Neural cell (in vitro differentiated cells): ENCODE data around the gene USP32. TPM values are rescaled to one million over a fixed set of nuclear protein-coding genes. Genes with fewer than 3 reads are reported as not detected.

Experiments
- H2AFZ ChIP-seq: fragments of 200-600, 300-800 bp; sonication (generic), shearing (Covaris generic); 2 replicates; pipeline ENCODE4 v1.6.0; 2014; ENCODE audit warnings: low read depth, mild to moderate bottlenecking, antibody characterized with exemption, low read length, moderate library complexity
- H3F3A ChIP-seq: fragments of 200-600 bp; shearing (Covaris generic); 2 replicates; pipeline ENCODE4 v1.6.1; 2016; ENCODE audit warnings: mild to moderate bottlenecking, moderate library complexity, mixed read lengths, antibody characterized with exemption, low read length; ENCODE audit not compliant: insufficient read depth, poor library complexity, severe bottlenecking
- H3K27ac ChIP-seq: fragments of 200-600, 300-800 bp; sonication (generic), shearing (Covaris generic); 2 replicates; pipeline ENCODE4 v1.5.1; 2014; ENCODE audit warnings: mild to moderate bottlenecking, low read length, moderate library complexity
- H3K27me3 ChIP-seq: fragments of 300-800, 200-600 bp; sonication (generic), shearing (Covaris generic); 2 replicates; pipeline ENCODE4 v1.6.0; 2014; ENCODE audit warnings: mild to moderate bottlenecking, low read depth, low read length, moderate library complexity; ENCODE audit not compliant: insufficient read depth
- H3K36me3 ChIP-seq: fragments of 300-800, 200-600 bp; sonication (generic), shearing (Covaris generic); 2 replicates; pipeline ENCODE4 v1.5.1; 2014; ENCODE audit warnings: mild to moderate bottlenecking, antibody characterized with exemption, low read length, moderate library complexity; ENCODE audit not compliant: insufficient read depth
- H3K4me2 ChIP-seq: fragments of 300-800, 200-600 bp; sonication (generic), shearing (Covaris generic); 2 replicates; pipeline ENCODE4 v1.6.0; 2014; ENCODE audit warnings: mild to moderate bottlenecking, low read length
- H3K4me3 ChIP-seq: fragments of 300-800, 200-600 bp; sonication (generic), shearing (Covaris generic); 2 replicates; pipeline ENCODE4 v1.5.1; 2014; ENCODE audit warnings: mild to moderate bottlenecking, low read length, moderate library complexity
- H3K79me2 ChIP-seq: fragments of 200-600 bp; shearing (Covaris generic); replicated peaks from 2 replicates; pipeline ENCODE4 v1.6.0; 2014; ENCODE audit warnings: mild to moderate bottlenecking, low read length, moderate library complexity; ENCODE audit not compliant: insufficient read depth
- H3K9ac ChIP-seq: fragments of 300-800, 200-600 bp; sonication (generic), shearing (Covaris generic); 2 replicates; pipeline ENCODE4 v1.6.1; 2016; ENCODE audit warnings: mild to moderate bottlenecking, low read length, mixed read lengths
- H3K9me2 ChIP-seq: fragments of 200-600 bp; shearing (Covaris generic); 2 replicates; pipeline ENCODE4 v1.6.1; 2016; ENCODE audit warnings: mild to moderate bottlenecking, low read length, mixed read lengths; ENCODE audit not compliant: insufficient read depth
- H3K9me3 ChIP-seq: fragments of 200-600, 300-800 bp; sonication (generic), shearing (Covaris generic); 2 replicates; pipeline ENCODE4 v1.6.1; 2016; ENCODE audit warnings: mild to moderate bottlenecking, mixed run types, low read length, moderate library complexity, mixed read lengths
- H4K20me1 ChIP-seq: fragments of 200-600 bp; shearing (Covaris generic); 2 replicates; pipeline ENCODE4 v1.6.1; 2016; ENCODE audit warnings: mild to moderate bottlenecking, mixed run types; ENCODE audit not compliant: insufficient read depth
- CTCF ChIP-seq: fragments of 450-650 bp; IDR thresholded peaks from 2 replicates; pipeline ENCODE4 v1.5.1; 2014; ENCODE audit warnings: antibody characterized with exemption, mild to moderate bottlenecking, moderate library complexity; ENCODE audit not compliant: poor library complexity, severe bottlenecking
- EP300 ChIP-seq: fragments of 450-650 bp; conservative IDR thresholded peaks from 2 replicates; pipeline ENCODE4 v1.6.1; 2014; ENCODE audit warnings: antibody characterized with exemption, mild to moderate bottlenecking, moderate library complexity; ENCODE audit not compliant: poor library complexity, severe bottlenecking
- EZH2 ChIP-seq: fragments of 200-600, 300-800 bp; shearing (Covaris generic), sonication (generic); IDR thresholded peaks from 2 replicates; pipeline ENCODE4 v1.6.1; 2014; ENCODE audit warnings: antibody characterized with exemption, low read length, borderline replicate concordance, mild to moderate bottlenecking; ENCODE audit not compliant: insufficient read depth, poor library complexity, severe bottlenecking
- MXI1 ChIP-seq: fragments of 450-650 bp; conservative IDR thresholded peaks from 2 replicates; pipeline ENCODE4 v1.6.1; 2014; ENCODE audit warnings: antibody characterized with exemption, mild to moderate bottlenecking; ENCODE audit not compliant: poor library complexity, severe bottlenecking
- POLR2AphosphoS5 ChIP-seq: IDR thresholded peaks from 2 replicates; pipeline ENCODE4 v1.6.1; 2012
- RAD21 ChIP-seq: fragments of 450-650 bp; conservative IDR thresholded peaks from 2 replicates; pipeline ENCODE4 v1.6.1; 2014; ENCODE audit warnings: antibody characterized with exemption, mild to moderate bottlenecking, moderate library complexity
- SMC3 ChIP-seq: fragments of 450-650 bp; conservative IDR thresholded peaks from 2 replicates; pipeline ENCODE4 v1.6.1; 2014; ENCODE audit warnings: antibody characterized with exemption, mild to moderate bottlenecking, moderate library complexity; ENCODE audit not compliant: poor library complexity
- TAF1 ChIP-seq: IDR thresholded peaks from 2 replicates; pipeline ENCODE4 v1.6.1; 2012; ENCODE audit warnings: low read depth
- polyA plus RNA-seq: library from polyadenylated mRNA; depleted of rRNA; stranded (reverse); fragments of >200 nt; gene quantifications from 2 replicates; pipeline ENCODE4 v1.2.3, GENCODE V29; 2014
- TF ChIP-seq, protein P1 (sequence below): IDR thresholded peaks from 2 replicates; pipeline ENCODE4 v1.6.1; 2012; ENCODE audit warnings: borderline replicate concordance

Gene USP32
- polyA plus RNA-seq, 1 donor from 2014 or later = 25.7 TPM

GRCh38 chr17:60258313-60258712, 133.6 kb downstream of the USP32 start:
- no peaks in the 10 kb centered on the region for H4K20me1 ChIP-seq
- H3K4me2 ChIP-seq = no peak overlapping the region
- no peaks in the 10 kb centered on the region for H3K9me2 ChIP-seq
- H2AFZ ChIP-seq = no peak overlapping the region
- H3K79me2 ChIP-seq = no peaks in the 10 kb centered on the region
- no peak overlapping the region for H3K9ac ChIP-seq
- TF ChIP-seq, protein P1, sequence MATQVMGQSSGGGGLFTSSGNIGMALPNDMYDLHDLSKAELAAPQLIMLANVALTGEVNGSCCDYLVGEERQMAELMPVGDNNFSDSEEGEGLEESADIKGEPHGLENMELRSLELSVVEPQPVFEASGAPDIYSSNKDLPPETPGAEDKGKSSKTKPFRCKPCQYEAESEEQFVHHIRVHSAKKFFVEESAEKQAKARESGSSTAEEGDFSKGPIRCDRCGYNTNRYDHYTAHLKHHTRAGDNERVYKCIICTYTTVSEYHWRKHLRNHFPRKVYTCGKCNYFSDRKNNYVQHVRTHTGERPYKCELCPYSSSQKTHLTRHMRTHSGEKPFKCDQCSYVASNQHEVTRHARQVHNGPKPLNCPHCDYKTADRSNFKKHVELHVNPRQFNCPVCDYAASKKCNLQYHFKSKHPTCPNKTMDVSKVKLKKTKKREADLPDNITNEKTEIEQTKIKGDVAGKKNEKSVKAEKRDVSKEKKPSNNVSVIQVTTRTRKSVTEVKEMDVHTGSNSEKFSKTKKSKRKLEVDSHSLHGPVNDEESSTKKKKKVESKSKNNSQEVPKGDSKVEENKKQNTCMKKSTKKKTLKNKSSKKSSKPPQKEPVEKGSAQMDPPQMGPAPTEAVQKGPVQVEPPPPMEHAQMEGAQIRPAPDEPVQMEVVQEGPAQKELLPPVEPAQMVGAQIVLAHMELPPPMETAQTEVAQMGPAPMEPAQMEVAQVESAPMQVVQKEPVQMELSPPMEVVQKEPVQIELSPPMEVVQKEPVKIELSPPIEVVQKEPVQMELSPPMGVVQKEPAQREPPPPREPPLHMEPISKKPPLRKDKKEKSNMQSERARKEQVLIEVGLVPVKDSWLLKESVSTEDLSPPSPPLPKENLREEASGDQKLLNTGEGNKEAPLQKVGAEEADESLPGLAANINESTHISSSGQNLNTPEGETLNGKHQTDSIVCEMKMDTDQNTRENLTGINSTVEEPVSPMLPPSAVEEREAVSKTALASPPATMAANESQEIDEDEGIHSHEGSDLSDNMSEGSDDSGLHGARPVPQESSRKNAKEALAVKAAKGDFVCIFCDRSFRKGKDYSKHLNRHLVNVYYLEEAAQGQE = no peak
- no peak for TF ChIP-seq MXI1
- TF ChIP-seq RAD21 = no peak
- no peak for TF ChIP-seq EZH2
- no peak for TF ChIP-seq TAF1
- no peak for TF ChIP-seq SMC3
- TF ChIP-seq CTCF = no peak
- TF ChIP-seq EP300 = no peak
- TF ChIP-seq POLR2AphosphoS5 = no peak
- H3K9me3 ChIP-seq = no peaks in the 10 kb centered on the region
- H3K27me3 ChIP-seq = no peaks in the 10 kb centered on the region
- H3K27ac ChIP-seq = no peak overlapping the region
- no peaks in the 10 kb centered on the region for H3F3A ChIP-seq
- H3K36me3 ChIP-seq = no peaks in the 10 kb centered on the region
- no peak overlapping the region for H3K4me3 ChIP-seq

DNA sequence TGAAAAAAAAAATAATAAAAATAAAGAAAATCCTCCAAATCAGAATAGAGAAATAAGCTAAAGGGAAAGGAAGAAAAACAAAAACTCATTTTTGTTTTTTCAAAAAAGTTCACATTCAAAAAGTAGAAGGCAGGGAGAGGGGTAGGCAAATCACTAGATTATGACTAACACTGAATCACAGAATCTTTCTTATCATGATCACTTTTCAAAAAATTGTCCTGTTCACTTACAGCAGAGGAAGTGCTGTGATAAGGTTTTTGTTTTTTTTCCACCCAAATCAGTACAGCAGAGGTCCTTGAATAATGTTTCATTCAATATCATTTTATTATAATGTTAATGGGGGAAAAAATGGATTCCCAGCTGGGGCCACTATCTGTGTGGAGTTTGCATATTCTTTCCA, 135.8 kb downstream of the USP32 start:
- no peak overlapping the region for H3K9ac ChIP-seq
- no peaks in the 10 kb centered on the region for H3K9me2 ChIP-seq
- H2AFZ ChIP-seq = no peak overlapping the region
- no peak overlapping the region for H3K27ac ChIP-seq
- H3K9me3 ChIP-seq = no peaks in the 10 kb centered on the region
- H3K4me2 ChIP-seq = no peak overlapping the region
- no peaks in the 10 kb centered on the region for H4K20me1 ChIP-seq
- H3K4me3 ChIP-seq = no peak overlapping the region
- H3K27me3 ChIP-seq = no peaks in the 10 kb centered on the region
- H3K36me3 ChIP-seq = peaks cover 3% of the 10 kb centered on the region
- H3K79me2 ChIP-seq = no peaks in the 10 kb centered on the region
- no peak for TF ChIP-seq EZH2
- no peak for TF ChIP-seq MXI1
- TF ChIP-seq RAD21 = no peak
- TF ChIP-seq CTCF = no peak
- no peak for TF ChIP-seq POLR2AphosphoS5
- TF ChIP-seq TAF1 = no peak
- no peak for TF ChIP-seq EP300
- no peaks in the 10 kb centered on the region for H3F3A ChIP-seq
